Measurements from ENCODE around the gene DMAC2.
"Not testable (repeated sequence)": the region's sequence is repeated elsewhere in the genome, so short reads cannot be mapped to it uniquely, and the experiment has no call there.

DMAC2 gene

DNA sequence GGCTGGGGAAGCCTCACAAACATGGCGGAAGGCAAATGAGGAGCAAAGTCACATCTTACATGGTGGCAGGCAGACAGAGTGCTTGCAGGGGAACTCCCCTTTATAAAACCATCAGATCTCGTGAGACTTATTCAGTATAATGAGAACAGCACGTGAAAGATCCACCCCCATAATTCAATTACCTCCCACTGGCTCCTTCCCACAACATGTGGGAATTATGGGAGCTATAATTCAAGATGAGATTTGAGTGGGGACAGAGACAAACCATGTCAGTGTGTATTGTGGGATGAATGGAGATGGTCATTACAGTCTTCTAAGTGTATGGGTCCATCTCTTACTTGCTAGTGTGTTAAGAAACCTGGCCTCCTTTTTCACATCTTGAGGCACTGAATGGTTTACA is 37.7 kb downstream of the DMAC2 start:
- DNase-seq (ENCODE audit: low read depth in 2 of 3, low spot score in 2 of 3), result no peak

DNA sequence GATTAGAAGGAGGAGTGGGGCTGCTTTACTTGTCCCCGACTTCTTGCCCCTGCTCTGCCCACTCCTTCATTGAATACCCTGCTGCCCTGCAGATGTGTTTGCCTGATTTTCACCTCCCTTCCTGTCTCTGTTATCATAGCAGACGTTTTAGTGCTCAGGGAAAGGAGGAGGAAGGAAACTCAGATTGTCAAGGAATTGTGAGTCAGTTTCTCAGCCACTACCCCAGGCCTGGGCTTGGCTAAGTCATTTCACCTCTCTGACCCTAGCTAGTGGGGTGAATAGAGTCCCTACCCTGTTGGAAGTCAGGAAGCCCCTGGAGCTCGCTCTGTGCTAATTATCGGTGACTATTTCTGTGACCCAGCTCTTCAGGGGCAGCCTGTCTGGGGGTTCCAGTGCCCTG is 38.2 kb downstream of the DMAC2 start:
- no peak for DNase-seq (ENCODE audit: low read depth in 2 of 3, low spot score in 2 of 3)

DNA sequence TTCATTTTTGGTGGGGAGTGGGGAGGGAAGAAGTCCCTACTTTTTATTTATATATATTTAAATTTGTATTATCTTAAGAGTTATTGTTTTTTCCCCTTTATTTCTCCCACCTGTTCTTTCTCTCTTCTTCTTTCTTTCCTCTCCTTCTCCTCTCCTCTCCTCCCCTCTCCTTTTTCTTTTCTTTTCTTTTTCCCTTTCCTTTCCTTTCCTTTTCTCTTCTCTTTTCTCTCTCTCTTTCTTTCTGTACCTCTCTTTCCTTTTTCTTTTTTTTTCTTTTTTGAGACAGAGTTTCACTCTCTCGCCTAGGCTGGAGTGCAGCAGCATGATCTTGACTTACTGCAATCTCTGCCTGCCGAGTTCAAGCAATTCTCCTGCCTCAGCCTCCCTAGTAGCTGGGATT is 40.2 kb downstream of the DMAC2 start:
- no peak for DNase-seq (ENCODE audit: low read depth in 2 of 3, low spot score in 2 of 3)

DNA sequence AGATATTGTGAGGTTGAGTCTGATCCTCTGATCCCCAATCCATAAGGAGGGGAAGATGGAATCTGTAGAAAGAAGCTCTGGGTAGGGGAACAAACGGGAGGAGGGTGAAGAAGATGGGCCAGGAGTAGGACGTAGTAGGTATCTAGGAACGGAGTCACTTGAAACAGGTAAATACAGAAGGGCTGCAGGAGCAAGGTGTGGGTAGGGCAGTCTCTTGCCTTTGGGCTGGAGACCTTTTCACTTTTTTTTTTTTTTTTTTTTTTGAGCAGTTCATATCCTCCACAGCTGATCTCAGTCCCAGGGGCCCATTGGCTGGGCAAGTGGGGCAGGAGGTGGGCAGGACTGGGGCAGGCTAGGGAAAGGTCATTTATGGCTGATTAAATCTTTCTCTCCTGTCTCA is 40.6 kb downstream of the DMAC2 start:
- DNase-seq (ENCODE audit: low read depth in 2 of 3, low spot score in 2 of 3), result no peak

DNA sequence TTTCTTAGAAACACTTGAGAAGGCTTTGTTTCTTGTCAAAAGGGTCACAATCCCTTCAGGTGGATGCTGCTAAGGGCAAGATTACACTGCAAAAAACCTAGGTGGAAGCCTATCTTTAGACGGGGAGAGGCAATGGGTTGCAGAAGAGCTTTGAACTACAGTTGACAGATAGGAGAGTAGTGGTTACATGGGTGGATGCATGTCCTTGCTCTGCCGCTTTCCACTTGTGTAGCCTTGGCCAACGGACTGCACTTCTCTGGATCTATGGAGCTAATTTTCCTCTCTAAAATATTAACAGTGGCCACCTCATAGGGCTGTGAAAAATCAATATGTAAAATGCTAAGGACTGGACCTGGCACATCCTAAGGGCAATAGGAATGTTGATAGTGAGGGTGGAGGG is 41.1 kb downstream of the DMAC2 start:
- no peak for DNase-seq (ENCODE audit: low read depth in 2 of 3, low spot score in 2 of 3)

DNA sequence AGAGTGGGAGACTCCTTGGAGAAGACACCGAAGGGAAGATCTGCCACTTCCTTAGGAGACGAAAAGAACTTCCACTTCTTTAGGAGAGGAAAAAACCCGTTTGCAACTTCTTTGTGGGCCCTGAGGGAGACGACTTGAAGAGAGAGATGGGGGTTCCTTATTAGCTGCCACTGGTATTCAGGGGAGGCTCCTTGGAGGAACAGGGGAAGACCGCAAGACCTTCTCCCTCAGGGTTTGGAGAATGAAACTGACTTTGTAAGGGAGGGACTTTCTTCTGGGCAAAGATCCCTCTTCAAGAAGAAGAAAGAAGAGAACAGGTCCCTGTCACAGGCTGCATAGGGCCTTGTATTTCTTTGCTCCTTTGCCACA is 41.7 kb downstream of the DMAC2 start:
- DNase-seq (ENCODE audit: low read depth in 2 of 3, low spot score in 2 of 3), result no peak

- peak; percentile 90 to 97 (median 91) for DNase-seq (ENCODE audit: low read depth in 2 of 3, low spot score in 2 of 3)
Observed at GRCh38 chr19:41397086-41398049, 42.3 kb downstream of the DMAC2 start, which contains the start of the genes BCKDHA and EXOSC5. TSS of gene BCKDHA (plus strand) at chr19:41397818. CDS start at chr19:41397828, 10 bp downstream. TSS of gene EXOSC5 (minus strand) at chr19:41397359. CDS start at chr19:41397328, 31 bp downstream.

- no peak for DNase-seq (ENCODE audit: low read depth in 2 of 3, low spot score in 2 of 3)
Observed at GRCh38 chr19:41395355-41395754, 44.4 kb downstream of the DMAC2 start.

GRCh38 chr19:41392775-41393174 is 46.9 kb downstream of the DMAC2 start:
- no peak for DNase-seq (ENCODE audit: low read depth in 2 of 3, low spot score in 2 of 3)

DNA sequence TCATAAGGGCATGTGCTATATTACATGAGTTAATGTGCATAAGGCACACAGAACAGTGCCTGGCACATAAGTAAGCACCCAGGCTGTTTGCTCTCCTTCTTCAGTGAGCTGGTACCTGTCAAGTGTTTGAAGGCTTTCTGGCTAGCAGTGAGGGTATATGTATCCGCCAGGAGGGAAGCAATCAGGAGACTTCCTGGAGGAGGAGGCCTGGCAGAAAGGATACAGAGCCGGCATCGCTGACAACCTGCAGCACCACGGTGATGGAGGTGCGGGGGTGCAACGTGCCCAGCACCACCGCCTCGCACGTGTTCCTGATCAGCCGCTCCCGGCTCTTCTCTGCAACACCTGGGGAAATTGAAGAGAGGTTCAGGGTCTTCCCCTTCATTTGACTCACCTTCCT is 48.1 kb downstream of the DMAC2 start:
- no peak for DNase-seq (ENCODE audit: low read depth in 2 of 3, low spot score in 2 of 3)

DNA sequence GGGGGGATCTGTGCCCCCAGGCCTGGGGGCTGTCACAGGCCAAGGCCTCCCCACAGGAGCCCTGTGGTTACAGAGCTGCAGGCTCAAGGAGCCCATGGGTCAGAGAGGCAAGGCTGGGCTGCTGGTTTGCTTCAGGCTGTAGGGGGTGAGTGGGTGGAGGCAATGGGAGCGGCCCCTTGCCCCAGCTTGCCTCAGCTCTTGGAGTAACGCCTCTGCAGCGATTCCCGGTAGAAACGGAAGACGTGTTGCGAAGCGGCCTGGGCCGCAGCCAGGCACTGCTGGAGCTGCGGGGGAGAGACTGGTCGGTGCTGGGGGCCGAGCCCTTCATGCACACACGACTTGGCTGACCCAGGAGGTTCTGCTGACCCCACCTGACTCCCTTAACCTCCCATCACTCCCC is 53.3 kb downstream of the DMAC2 start:
- no peak for DNase-seq (ENCODE audit: low read depth in 2 of 3, low spot score in 2 of 3)

DNA sequence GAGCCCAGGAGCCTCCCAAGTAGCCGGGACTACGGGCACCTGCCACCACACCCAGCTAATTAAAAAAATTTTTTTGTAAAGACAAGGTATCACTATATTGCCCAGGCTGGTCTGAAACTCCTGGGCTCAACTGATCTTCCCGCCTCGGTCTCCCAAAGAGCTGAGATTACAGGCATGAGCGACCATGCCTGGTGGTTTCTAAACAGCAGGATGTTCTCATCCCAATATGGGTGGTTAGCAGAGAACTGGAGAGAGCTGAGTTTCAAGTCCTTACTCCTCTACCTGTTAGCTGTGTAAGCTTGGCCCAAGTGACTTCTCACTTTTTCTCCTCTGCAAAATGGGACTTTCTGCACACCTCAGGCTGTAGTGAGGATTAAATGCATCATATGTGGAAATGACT is 55.4 kb downstream of the DMAC2 start:
- DNase-seq (ENCODE audit: low read depth in 2 of 3, low spot score in 2 of 3), result no peak

DNA sequence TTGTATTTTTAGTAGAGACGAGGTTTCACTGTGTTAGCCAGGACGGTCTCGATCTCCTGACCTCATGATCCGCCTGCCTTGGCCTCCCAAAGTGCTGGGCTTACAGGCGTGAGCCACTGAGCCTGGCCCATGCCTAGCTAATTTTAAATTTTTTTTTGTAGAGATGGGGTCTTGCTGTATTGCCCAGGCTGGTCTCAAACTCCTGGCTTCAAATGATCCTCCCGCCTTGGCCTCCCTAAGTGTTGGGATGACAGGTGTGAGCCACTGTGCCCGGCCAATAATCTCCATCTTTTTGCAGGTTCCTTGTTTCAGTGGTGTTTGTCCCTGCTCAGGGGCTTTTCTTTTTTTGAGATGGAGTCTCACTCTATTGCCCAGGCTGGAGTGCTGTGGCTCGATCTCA is 58.2 kb downstream of the DMAC2 start:
- not testable (repeated sequence) for DNase-seq (ENCODE audit: low read depth in 2 of 3, low spot score in 2 of 3)

Data from activated CD8-positive, alpha-beta memory T cell treated with anti-CD3 and anti-CD28 coated beads for 48 hours (primary cell).